Peyer's patch (tissue), 4 donors: Measurements from ENCODE around the gene CNTNAP5.

Experiments used
- POLR2A ChIP-seq, 2 donors: fragments of 450-650 bp; IDR thresholded peaks; one replicate each; pipeline ENCODE4 v1.5.1; 2017; ENCODE audit warnings: antibody characterized with exemption in 2 of 2, mild to moderate bottlenecking in 2 of 2, moderate library complexity in 2 of 2
- TF ChIP-seq, protein P1 (sequence below), 6 experiments: fragments of 450-650 bp in 4 of 6; fragments of 200-600 bp in 2 of 6; sonication (generic) in 1 of 6; IDR thresholded peaks; one replicate each; pipeline ENCODE4 v1.5.1; 2017 to 2019; ENCODE audit warnings: antibody characterized with exemption in 6 of 6, mild to moderate bottlenecking in 3 of 6, moderate library complexity in 1 of 6

DNA sequence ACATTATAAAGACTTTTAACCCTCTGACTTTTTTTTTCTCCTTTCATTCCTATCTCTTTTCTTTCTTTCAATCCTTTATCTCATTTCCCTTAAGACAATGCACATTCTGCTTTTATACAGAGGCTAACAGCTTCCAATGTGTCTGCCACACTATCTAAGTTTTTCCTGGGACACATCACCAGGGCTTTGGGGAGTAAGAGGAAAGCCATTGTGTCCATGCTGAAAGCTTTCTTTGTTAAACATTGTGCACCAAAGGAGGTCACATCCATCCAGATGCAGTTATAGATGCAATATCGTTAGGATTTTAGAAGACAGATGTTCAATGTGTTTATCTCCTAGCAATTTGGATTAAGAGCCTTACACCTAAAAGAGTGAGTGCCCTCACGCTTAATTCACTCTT lies 534.1 kb downstream of the CNTNAP5 start:
- TF ChIP-seq, protein P1, sequence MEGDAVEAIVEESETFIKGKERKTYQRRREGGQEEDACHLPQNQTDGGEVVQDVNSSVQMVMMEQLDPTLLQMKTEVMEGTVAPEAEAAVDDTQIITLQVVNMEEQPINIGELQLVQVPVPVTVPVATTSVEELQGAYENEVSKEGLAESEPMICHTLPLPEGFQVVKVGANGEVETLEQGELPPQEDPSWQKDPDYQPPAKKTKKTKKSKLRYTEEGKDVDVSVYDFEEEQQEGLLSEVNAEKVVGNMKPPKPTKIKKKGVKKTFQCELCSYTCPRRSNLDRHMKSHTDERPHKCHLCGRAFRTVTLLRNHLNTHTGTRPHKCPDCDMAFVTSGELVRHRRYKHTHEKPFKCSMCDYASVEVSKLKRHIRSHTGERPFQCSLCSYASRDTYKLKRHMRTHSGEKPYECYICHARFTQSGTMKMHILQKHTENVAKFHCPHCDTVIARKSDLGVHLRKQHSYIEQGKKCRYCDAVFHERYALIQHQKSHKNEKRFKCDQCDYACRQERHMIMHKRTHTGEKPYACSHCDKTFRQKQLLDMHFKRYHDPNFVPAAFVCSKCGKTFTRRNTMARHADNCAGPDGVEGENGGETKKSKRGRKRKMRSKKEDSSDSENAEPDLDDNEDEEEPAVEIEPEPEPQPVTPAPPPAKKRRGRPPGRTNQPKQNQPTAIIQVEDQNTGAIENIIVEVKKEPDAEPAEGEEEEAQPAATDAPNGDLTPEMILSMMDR (IDR thresholded peaks at IDR 0.05): no peak
- no peak for TF ChIP-seq POLR2A (IDR thresholded peaks at IDR 0.05)
